GM19468 (cell line): ENCODE results near the gene ZFYVE19.

Source experiments
- ATAC-seq: cut with Tn5 transposase; IDR thresholded peaks from one replicate; pipeline ENCODE4 v1.9.1; 2021; ENCODE audit warnings: mild to moderate bottlenecking, moderate library complexity, moderate number of reproducible peaks; ENCODE audit not compliant: unreplicated experiment; ENCODE audit errors: extremely low read depth

The ZFYVE19 gene

DNA sequence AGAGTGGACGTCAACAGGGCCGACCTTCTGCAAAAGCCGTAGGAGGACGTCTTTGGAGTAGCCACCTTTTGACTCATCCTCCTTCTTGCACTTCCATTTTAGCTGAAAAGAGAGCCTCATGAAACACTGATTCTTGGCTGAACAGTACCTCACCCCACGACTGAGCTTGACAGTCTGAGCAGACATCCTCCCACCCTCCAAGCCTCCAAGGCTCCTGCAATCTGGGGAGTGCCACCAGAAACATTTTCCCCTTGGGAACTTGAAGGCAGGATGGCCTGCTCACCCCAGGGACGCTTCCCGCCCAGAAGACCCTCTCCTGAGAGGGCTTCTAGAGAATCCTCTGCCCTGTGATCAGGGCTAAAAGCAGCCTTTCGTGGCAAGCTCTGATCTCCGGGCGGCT is 31.9 kb upstream of the ZFYVE19 start:
- no peak for ATAC-seq

DNA sequence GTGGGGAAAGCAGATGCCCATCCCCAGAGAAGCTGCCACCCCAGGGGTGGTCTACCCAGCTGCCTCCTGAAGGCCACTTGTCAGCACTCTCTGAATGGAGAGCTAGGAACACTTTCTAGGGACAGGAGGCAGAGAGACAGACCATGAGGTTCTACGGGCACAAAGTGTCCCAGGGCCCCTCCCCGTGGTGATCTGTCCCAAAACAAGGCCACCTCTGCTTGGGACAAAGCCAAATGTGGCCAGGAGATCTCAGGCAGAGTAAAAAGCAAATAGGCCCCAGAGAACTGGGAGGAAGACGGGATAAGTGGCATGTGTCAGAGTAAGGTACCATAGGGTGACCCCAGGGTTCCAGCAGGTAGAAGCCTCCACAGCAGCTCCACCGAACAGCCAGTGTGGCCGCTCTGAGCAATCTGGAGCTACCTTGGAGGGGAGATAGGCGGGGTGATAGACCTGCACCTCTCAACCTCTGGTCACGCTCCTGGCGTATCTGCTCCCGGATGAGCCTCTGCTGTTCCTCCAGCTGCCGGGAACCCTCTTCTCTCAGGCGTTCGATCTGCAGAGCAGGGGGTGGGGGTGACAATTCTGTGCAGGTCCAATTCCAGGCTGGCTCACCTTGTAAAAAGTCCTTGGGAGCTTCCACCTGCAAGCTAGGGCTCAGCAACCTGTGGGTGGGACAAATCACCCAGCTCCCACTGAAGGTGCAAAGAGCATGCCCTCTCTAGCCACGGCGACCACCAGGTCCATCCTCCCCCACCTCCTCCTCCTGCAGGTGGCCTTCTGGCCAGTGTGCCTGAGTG is 31.0 kb upstream of the ZFYVE19 start:
- no peak for ATAC-seq

- no peak for ATAC-seq
Observed at GRCh38 chr15:40776537-40777141, 30.2 kb upstream of the ZFYVE19 start.

DNA sequence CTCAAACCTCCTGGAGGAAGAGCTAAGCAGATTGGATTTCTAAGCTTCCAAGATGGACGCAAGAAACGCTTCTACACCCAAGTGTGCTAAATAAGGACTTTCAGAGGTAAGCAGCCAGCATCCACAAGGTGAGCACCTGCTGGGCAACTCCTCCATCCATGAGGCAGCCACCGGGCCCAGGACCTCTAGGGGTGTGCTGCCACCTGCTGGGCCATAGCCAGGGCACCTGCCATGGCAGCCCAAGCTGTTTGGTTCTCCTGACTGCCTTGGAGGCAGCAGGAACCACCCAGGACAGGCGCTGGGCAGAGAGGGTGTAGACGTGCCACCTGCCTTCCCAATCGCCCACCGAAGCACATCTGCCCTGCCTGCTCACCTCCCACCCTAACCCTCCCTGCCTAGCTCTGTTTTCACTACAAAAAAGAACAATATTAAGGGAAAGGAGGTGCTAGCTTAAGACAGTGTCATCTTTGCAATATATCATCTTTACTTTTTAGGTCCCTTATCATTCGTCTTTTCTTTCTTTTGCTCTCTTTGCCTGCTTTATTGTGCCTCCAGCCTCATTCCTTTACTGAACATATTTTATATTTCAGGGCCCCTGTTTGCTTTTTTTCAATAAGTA is 24.2 kb upstream of the ZFYVE19 start:
- ATAC-seq = no peak

GRCh38 chr15:40785164-40785563 is 21.7 kb upstream of the ZFYVE19 start:
- no peak for ATAC-seq

DNA sequence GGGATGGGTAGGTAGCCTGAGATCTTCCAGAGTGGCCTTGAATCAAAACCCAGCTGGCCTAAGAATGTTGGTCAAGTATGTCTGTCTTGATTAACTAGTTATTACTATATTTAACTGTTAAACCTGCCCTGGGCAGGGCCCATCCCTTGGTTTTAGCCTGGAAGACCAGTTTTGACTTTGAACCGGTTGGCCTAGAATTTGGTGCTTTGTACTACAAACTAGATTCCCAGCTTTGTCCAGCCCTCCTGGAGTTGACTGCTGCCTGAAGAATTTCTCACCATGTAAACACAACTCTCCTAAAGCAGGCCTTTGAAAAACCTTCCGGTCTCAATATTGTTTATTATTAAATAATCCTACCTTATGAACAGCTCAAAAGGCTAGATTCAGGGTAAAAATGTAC is 21.1 kb upstream of the ZFYVE19 start:
- no peak for ATAC-seq

DNA sequence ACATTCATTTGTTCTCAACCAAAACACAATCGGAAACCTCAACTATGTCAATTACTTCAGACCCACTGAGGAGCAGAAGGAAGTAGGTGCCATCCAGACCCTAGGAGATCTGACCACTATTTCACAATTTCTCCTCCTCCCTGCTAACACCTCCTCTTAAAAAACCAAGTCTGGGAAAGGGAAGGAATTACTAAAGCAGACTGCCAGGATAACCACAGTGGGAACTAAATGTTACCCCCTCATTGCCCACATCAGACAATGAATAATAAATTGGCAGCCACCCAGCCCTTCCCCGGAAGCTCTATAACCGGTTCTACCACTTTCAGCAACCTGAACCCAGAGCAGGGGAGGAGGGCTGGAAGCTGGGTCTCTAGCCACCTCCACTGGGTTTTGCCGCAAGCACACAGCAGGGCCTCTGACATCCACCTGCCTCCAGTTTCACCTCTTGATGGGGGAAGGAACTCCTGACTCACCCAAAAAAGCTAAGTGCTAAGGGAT is 19.5 kb upstream of the ZFYVE19 start:
- ATAC-seq = no peak

GRCh38 chr15:40787991-40788390 is 18.9 kb upstream of the ZFYVE19 start:
- no peak for ATAC-seq

- ATAC-seq = no peak
Observed at GRCh38 chr15:40789119-40789518, 17.8 kb upstream of the ZFYVE19 start.

DNA sequence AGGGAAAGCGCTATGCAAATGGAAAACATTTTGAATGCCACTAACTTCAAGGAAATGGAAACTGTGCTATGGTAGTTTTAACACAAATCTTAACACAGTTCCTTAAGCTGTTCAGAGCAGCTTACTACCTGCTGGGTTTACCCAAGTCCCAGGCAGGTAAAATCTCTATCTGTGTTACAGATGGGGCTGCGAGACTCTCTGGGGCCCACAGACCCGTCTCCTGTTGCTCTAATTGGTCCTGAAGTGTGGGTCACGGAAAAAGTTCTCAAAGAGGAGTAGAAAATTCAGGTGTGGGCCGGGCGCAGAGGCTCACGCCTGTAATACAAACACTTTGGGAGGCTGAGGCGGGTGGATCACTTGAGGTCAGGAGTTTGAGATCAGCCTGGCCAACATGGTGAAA is 16.9 kb upstream of the ZFYVE19 start:
- no peak for ATAC-seq

DNA sequence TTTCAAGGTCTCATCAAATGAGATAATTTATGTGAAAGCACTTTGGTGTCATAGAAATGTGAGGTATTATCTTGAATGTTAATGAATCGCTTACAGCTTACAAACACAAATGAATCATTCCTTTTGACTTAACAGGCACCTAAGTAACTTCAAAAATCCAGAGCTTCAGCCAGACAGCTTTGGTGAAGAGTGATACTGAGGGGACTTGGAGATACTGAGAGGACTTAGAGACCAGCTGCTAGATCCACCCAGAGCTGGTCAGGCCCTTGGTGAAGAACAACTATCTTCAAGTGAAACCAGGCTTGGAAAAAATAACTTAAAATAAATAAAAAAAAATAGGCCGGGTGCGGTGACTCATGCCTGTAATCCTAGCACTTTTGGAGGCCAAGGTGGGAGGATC is 16.2 kb upstream of the ZFYVE19 start:
- ATAC-seq = no peak

DNA sequence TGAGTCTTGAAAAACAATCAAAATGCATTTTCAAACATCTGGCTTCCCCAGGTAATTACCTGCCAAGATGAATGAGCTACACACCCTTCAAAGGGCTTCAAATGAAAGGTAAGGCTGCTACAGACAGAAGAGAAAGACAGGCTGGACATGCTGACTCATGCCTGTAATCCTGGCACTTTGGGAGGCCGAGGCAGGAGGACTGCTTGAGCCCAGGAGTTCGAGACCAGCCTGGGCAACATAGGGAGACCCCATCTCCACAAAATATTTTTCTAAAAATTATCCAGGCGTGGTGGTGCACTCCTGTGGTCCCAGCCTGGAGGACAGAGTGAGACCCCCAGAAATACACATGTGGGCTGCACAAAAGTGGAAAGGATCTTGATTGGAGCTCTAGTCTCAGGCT is 14.5 kb upstream of the ZFYVE19 start:
- ATAC-seq = no peak

DNA sequence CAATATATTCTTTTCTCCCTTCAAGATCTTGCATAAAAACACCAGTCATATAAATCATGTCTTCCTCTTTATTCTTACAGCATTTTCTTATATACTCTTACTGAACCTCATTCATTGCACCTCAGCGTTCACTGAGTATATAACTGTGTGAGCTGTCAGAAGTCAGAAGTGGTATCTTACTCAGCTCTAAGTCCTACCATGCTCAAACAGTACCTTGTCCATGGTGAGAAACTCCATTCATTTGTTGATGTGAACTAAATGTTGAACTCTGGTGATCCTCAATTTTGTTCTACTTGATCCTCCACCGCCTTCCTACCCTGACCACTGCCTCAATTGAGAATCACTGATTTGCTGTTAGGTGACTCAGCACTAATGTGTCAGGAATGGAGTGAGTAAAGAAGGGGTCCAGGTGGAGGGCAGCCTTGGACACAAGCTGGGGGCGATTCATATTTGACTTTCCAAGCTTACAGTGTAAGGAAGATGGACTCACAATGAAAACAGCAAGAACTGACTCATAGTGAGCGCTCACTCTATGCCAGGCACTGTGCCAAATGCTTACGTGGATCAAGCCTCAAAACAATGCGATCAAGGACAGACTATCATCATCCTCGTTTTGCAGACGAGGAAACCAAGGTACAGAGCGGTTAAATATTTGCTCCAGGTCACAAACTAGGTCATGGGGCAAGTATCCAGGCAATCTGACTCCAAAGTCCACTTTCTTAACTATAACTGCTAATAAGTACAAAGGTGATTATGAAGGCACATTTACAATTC is 13.5 kb upstream of the ZFYVE19 start:
- ATAC-seq = no peak

DNA sequence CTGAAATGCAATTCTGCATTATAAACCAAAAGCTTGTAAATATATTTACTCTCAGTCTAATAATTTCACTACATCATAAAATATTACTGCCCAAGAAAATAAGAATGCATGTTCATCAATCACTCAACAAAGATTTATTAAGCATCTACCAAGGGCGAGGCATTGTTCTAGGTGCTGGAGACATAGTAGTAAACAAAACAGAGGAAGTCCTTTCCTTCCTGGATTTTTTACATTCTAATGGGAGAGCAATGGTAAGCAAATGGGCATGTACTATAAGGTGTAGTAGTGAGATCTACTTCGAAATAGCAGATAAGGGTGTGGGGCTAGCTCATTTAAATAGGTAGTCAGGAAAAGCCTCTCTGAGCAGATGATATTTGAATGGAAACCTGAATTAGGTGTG is 10.8 kb upstream of the ZFYVE19 start:
- ATAC-seq = no peak

- no peak for ATAC-seq
Observed at GRCh38 chr15:40796512-40796911, 10.4 kb upstream of the ZFYVE19 start.

- ATAC-seq = no peak
Observed at GRCh38 chr15:40799523-40799922, 7.4 kb upstream of the ZFYVE19 start.

GRCh38 chr15:40803076-40803475 is 3.8 kb upstream of the ZFYVE19 start:
- no peak for ATAC-seq

DNA sequence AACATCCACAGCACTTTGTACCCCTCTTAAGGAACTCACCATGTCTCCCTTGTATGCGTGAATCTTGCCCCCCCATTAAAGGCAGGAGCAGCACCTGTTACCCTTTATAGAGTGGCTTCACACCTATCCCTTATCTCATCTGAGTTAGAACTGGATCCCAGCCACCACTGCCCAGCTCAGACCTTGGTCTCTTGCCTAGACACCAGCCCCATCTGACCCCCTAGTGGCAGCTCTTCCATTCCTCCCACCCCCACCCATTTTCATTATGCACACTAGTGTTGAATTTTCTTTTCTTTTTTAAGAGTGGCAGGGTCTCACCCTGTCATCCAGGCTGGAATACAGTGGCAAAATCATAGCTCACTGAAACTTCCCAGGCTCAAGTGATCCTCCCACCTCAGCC is 3.2 kb upstream of the ZFYVE19 start:
- no peak for ATAC-seq

- ATAC-seq = no peak
Observed at GRCh38 chr15:40806672-40807027, 239 bp upstream of the ZFYVE19 start.

DNA sequence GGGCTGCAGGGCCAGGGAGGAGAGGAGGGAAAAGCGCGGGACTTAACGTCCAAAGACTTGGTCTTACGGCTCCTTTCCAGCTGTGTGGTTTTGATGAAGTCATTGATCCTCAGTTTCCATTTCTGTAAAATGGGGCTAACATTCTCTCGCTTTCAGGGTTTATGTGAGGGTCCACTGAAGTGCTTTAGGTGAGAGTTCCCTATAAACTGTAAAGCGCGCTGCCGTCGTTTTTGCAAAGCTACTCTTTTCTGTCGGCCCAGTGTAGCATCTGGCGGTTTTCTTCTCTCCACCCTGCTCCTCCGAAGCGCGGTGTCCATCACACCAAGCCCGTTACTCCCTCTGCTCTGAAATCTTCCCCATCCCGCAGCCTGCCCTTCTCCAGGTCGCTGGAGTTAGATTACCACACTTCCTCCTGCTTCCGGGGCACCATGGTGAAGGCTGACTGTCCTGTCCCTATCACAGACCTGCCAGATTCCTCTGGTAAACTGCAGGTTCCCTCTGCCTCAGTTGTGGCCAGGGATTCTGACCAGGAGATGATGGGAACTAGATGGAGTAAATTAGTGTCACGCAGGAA is 1.1 kb downstream of the ZFYVE19 start:
- no peak for ATAC-seq
